ENCODE data around the gene SLC29A1.

Gene SLC29A1

DNA sequence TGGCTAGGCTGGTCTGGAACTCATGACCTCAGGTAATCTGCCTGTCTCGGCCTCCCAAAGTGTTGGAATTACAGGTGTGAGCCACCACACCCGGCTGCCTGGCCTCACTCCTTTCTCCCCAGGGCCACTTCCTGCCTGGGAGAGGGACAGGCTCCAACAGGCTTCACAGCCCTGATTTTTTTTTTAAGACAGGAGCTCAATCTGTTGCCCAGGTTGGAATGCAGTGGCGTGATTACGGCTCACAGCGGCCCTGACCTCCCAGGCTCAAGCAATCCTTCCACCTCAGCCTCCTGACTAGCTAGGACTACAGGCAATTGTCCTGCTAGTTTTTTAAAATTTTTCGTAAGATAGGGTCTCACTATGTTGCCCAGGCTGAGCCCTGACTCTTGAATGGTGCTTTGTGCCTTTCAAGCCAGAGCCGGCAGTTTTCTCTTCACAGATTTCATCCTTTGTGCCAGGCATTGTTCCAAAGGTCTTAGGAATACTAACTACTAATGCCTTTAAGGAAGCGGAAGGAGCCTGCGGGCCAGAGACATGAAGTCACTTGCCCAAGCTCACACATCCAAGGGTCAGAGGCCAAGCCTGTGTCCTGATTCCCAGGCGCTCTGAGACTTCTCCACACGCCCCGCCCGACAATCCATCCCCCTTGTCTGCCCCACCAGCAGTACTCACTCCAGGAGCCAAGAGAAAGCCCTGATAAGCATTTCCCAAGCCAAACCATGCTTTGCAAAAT is 45.5 kb upstream of the SLC29A1 start:
- Histone ChIP-seq H2BK12ac (ENCODE audit: low read length in 2 of 2) (no peak overlapping the region), H3K4me2 (ENCODE audit: low read length, poor library complexity, severe bottlenecking) (no peak overlapping the region), H3K4ac (ENCODE audit: low read depth in 1 of 2, low read length in 2 of 2) (no peak overlapping the region), H3K36me3 (ENCODE audit: control insufficient read depth in 1 of 2, insufficient read depth in 2 of 2, low read depth in 1 of 2, low read length in 2 of 2) (no peaks in the 10 kb centered on the region), H3K27me3 (ENCODE audit: control insufficient read depth in 1 of 2, insufficient read depth in 1 of 2, low read length in 2 of 2) (no peaks in the 10 kb centered on the region), H2BK120ac (ENCODE audit: low read depth, low read length) (no peak overlapping the region), H2BK5ac (ENCODE audit: low read depth, low read length, poor library complexity, severe bottlenecking) (no peak overlapping the region), H3K4me3 (ENCODE audit: insufficient read depth in 1 of 2, low read depth in 1 of 2, low read length in 2 of 2) (no peak overlapping the region), H2AK5ac (ENCODE audit: low read length, severe bottlenecking) (no peak overlapping the region), H3K14ac (ENCODE audit: low read length in 2 of 2) (no peak overlapping the region), H3K4me1 (ENCODE audit: control insufficient read depth, insufficient read depth, low read depth, low read length) (peaks cover 10% of the 10 kb centered on the region), H3K79me1 (replicated peaks; ENCODE audit: low read length, poor library complexity, severe bottlenecking) (no peaks in the 10 kb centered on the region), H3K9me3 (ENCODE audit: control insufficient read depth, low read length) (no peaks in the 10 kb centered on the region), H2AFZ (ENCODE audit: low read depth, low read length) (no peak overlapping the region), H3K23ac (ENCODE audit: low read length in 2 of 2) (no peak overlapping the region), H3K18ac (ENCODE audit: low read depth in 1 of 2, low read length in 2 of 2) (no peak overlapping the region), H4K8ac (ENCODE audit: low read length) (no peak overlapping the region), H3K9ac (ENCODE audit: low read length) (no peak overlapping the region), H4K91ac (ENCODE audit: low read length) (no peak overlapping the region), H3K27ac (ENCODE audit: low read length, poor library complexity, severe bottlenecking) (no peak overlapping the region), H2BK15ac (ENCODE audit: low read depth, poor library complexity, severe bottlenecking) (no peak overlapping the region)
- DNase-seq = peak; percentile 37
- 86% methylated on average over 13 of the region's 13 CpGs for WGBS

DNA sequence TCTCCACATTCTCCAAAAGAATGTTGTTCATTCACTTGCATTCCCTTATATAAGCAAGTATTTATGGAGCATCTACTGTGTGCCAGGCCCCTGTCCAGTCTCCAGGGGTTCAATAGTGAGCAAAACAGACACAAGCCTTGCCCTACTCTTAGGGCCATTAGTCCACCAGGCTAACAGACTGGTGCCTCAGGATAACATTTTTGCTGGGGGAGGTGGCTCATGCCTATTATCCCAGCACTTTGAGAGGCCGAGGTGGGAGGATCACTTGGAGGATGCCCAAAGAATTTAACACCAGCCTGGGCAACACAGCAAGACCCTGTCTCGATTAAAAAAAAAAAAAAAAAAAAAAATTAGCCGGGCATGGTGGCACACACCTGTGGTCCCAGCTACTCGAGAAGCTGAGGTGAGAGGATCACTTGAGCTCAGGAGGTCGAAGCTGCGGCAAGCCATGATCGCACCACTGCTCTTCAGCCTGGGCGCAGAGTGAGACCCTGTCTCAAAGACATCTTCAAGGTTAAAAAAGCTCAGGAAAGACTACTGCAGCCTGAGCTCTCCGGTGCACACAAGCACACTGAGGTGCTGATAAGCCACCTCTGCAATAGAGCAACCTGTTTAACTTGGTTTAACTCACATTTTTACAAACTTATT is 44.8 kb upstream of the SLC29A1 start:
- H2BK120ac ChIP-seq (ENCODE audit: low read depth, low read length) = no peak overlapping the region
- peaks cover 0 to 7% of the 10 kb centered on the region in 2 experiments for H3K27me3 ChIP-seq (ENCODE audit: control insufficient read depth in 1 of 2, insufficient read depth in 1 of 2, low read length in 2 of 2)
- H2BK12ac ChIP-seq (ENCODE audit: low read length in 2 of 2) = no peak overlapping the region
- H3K79me1 ChIP-seq (replicated peaks; ENCODE audit: low read length, poor library complexity, severe bottlenecking) = no peaks in the 10 kb centered on the region
- no peaks in the 10 kb centered on the region for H3K36me3 ChIP-seq (ENCODE audit: control insufficient read depth in 1 of 2, insufficient read depth in 2 of 2, low read depth in 1 of 2, low read length in 2 of 2)
- H4K8ac ChIP-seq (ENCODE audit: low read length) = no peak overlapping the region
- H3K9ac ChIP-seq (ENCODE audit: low read length) = no peak overlapping the region
- H3K4me2 ChIP-seq (ENCODE audit: low read length, poor library complexity, severe bottlenecking) = no peak overlapping the region
- DNase-seq = no peak
- no peak overlapping the region for H3K27ac ChIP-seq (ENCODE audit: low read length, poor library complexity, severe bottlenecking)
- H2AK5ac ChIP-seq (ENCODE audit: low read length, severe bottlenecking) = no peak overlapping the region
- H3K4ac ChIP-seq (ENCODE audit: low read depth in 1 of 2, low read length in 2 of 2) = no peak overlapping the region
- H2BK5ac ChIP-seq (ENCODE audit: low read depth, low read length, poor library complexity, severe bottlenecking) = no peak overlapping the region
- H3K4me1 ChIP-seq (ENCODE audit: control insufficient read depth, insufficient read depth, low read depth, low read length) = peaks cover 8% of the 10 kb centered on the region
- no peak overlapping the region for H2BK15ac ChIP-seq (ENCODE audit: low read depth, poor library complexity, severe bottlenecking)
- H3K4me3 ChIP-seq (ENCODE audit: insufficient read depth in 1 of 2, low read depth in 1 of 2, low read length in 2 of 2) = peak overlapping the region in 1 of 2 experiments; percentile 23
- no peak overlapping the region for H3K18ac ChIP-seq (ENCODE audit: low read depth in 1 of 2, low read length in 2 of 2)
- H3K23ac ChIP-seq (ENCODE audit: low read length in 2 of 2) = no peak overlapping the region
- 93% methylated on average over 9 of the region's 9 CpGs for WGBS
- H4K91ac ChIP-seq (ENCODE audit: low read length) = no peak overlapping the region
- H3K9me3 ChIP-seq (ENCODE audit: control insufficient read depth, low read length) = no peaks in the 10 kb centered on the region
- H2AFZ ChIP-seq (ENCODE audit: low read depth, low read length) = no peak overlapping the region
- no peak overlapping the region for H3K14ac ChIP-seq (ENCODE audit: low read length in 2 of 2)

DNA sequence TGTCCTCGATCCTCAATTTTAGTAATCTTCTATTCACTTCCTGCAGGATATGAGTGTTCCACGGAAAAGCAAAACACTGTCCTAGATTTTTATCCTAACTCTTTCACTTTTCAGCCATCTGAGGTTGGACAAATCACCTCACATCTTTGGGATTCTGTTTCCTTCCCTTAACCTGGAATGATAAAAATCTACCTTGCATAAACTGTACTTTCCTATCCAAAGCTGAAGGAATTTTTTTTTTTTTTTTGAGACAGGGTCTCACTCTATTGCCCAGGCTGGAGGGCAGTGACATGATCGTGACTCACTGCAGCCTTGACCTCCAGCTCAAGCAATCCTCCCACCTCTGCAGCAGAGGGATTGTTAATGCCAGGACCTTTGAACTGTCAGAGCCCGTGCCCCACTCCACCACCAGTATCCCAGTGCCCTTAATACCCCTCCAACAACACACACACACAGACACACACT is 44.3 kb upstream of the SLC29A1 start:
- Histone ChIP-seq H2AFZ (ENCODE audit: low read depth, low read length) (no peak overlapping the region), H3K79me1 (replicated peaks; ENCODE audit: low read length, poor library complexity, severe bottlenecking) (no peaks in the 10 kb centered on the region), H2AK5ac (ENCODE audit: low read length, severe bottlenecking) (no peak overlapping the region), H3K9ac (ENCODE audit: low read length) (no peak overlapping the region), H3K18ac (ENCODE audit: low read depth in 1 of 2, low read length in 2 of 2) (no peak overlapping the region), H2BK15ac (ENCODE audit: low read depth, poor library complexity, severe bottlenecking) (no peak overlapping the region), H3K4me3 (ENCODE audit: insufficient read depth in 1 of 2, low read depth in 1 of 2, low read length in 2 of 2) (peak overlapping the region in 1 of 2 experiments; percentile 23), H3K36me3 (ENCODE audit: control insufficient read depth in 1 of 2, insufficient read depth in 2 of 2, low read depth in 1 of 2, low read length in 2 of 2) (no peaks in the 10 kb centered on the region), H2BK12ac (ENCODE audit: low read length in 2 of 2) (no peak overlapping the region), H2BK120ac (ENCODE audit: low read depth, low read length) (no peak overlapping the region), H4K91ac (ENCODE audit: low read length) (no peak overlapping the region), H4K8ac (ENCODE audit: low read length) (no peak overlapping the region), H3K27me3 (ENCODE audit: control insufficient read depth in 1 of 2, insufficient read depth in 1 of 2, low read length in 2 of 2) (peaks cover 3 to 12% of the 10 kb centered on the region in 2 experiments), H3K4ac (ENCODE audit: low read depth in 1 of 2, low read length in 2 of 2) (no peak overlapping the region), H2BK5ac (ENCODE audit: low read depth, low read length, poor library complexity, severe bottlenecking) (no peak overlapping the region), H3K23ac (ENCODE audit: low read length in 2 of 2) (no peak overlapping the region), H3K27ac (ENCODE audit: low read length, poor library complexity, severe bottlenecking) (no peak overlapping the region), H3K14ac (ENCODE audit: low read length in 2 of 2) (no peak overlapping the region), H3K4me1 (ENCODE audit: control insufficient read depth, insufficient read depth, low read depth, low read length) (peaks cover 8% of the 10 kb centered on the region), H3K4me2 (ENCODE audit: low read length, poor library complexity, severe bottlenecking) (no peak overlapping the region), H3K9me3 (ENCODE audit: control insufficient read depth, low read length) (no peaks in the 10 kb centered on the region)
- 27% methylated on average over 4 of the region's 4 CpGs for WGBS
- no peak for DNase-seq

DNA sequence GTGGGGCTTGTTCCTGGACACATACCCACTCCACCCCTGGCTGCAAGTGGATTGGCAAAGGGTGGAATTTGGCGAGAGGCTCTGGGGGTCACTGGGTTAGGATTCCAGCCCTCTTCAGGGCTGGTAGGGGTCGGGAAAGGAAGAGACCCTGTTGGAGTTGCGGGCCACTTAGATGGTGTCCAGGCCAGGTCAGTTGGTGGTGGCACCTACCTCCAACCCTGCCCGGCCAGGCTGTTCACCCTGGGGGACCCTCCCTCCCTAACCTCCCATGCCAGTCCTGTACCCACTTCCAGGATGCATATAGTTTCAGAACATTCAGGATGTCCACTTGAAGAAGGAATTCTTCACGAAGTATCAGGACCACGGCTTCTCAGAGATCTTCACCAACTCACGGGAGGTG is 43.7 kb upstream of the SLC29A1 start:
- Histone ChIP-seq H2BK120ac (ENCODE audit: low read depth, low read length) (no peak overlapping the region), H4K8ac (ENCODE audit: low read length) (no peak overlapping the region), H2AK5ac (ENCODE audit: low read length, severe bottlenecking) (no peak overlapping the region), H3K23ac (ENCODE audit: low read length in 2 of 2) (no peak overlapping the region), H3K14ac (ENCODE audit: low read length in 2 of 2) (no peak overlapping the region), H3K27ac (ENCODE audit: low read length, poor library complexity, severe bottlenecking) (no peak overlapping the region), H3K4me3 (ENCODE audit: insufficient read depth in 1 of 2, low read depth in 1 of 2, low read length in 2 of 2) (no peak overlapping the region), H2AFZ (ENCODE audit: low read depth, low read length) (no peak overlapping the region), H3K9ac (ENCODE audit: low read length) (no peak overlapping the region), H2BK12ac (ENCODE audit: low read length in 2 of 2) (no peak overlapping the region), H3K18ac (ENCODE audit: low read depth in 1 of 2, low read length in 2 of 2) (no peak overlapping the region), H3K4me1 (ENCODE audit: control insufficient read depth, insufficient read depth, low read depth, low read length) (peaks cover 8% of the 10 kb centered on the region), H3K4ac (ENCODE audit: low read depth in 1 of 2, low read length in 2 of 2) (no peak overlapping the region), H3K4me2 (ENCODE audit: low read length, poor library complexity, severe bottlenecking) (no peak overlapping the region), H3K36me3 (ENCODE audit: control insufficient read depth in 1 of 2, insufficient read depth in 2 of 2, low read depth in 1 of 2, low read length in 2 of 2) (no peaks in the 10 kb centered on the region), H2BK15ac (ENCODE audit: low read depth, poor library complexity, severe bottlenecking) (no peak overlapping the region), H3K27me3 (ENCODE audit: control insufficient read depth in 1 of 2, insufficient read depth in 1 of 2, low read length in 2 of 2) (peaks cover 7 to 17% of the 10 kb centered on the region in 2 experiments), H3K79me1 (replicated peaks; ENCODE audit: low read length, poor library complexity, severe bottlenecking) (no peaks in the 10 kb centered on the region), H4K91ac (ENCODE audit: low read length) (no peak overlapping the region), H2BK5ac (ENCODE audit: low read depth, low read length, poor library complexity, severe bottlenecking) (no peak overlapping the region), H3K9me3 (ENCODE audit: control insufficient read depth, low read length) (no peaks in the 10 kb centered on the region)
- no peak for DNase-seq
- 95% methylated on average over 7 of the region's 7 CpGs for WGBS
